Esophagus squamous epithelium (tissue), 5 donors: ENCODE measurements around the gene CDC42BPG. TPM values are rescaled to one million over a fixed set of nuclear protein-coding genes. Genes with fewer than 3 reads are reported as not detected.

ENCODE experiments used
- DNase-seq: peaks from one replicate; lab custom pipeline; 2025; lab: John Stamatoyannopoulos, UW
- H3K27ac ChIP-seq, 4 donors: fragments of 200-600 bp; sonication (generic); one replicate each; pipeline ENCODE4 v1.5.1; 2016 to 2019; ENCODE audit warnings: mild to moderate bottlenecking in 1 of 4
- H3K27me3 ChIP-seq, 4 donors: fragments of 200-600 bp; sonication (generic); 1 replicate in 3 of 4; 2 replicates in 1 of 4; pipeline versions ENCODE4 v1.5.1 to v1.6.0; 2017 to 2021; ENCODE audit warnings: antibody characterized with exemption in 1 of 4
- H3K36me3 ChIP-seq, 3 donors: fragments of 200-600 bp; sonication (generic); one replicate each; pipeline ENCODE4 v1.5.1; 2016 to 2019
- H3K4me1 ChIP-seq, 3 donors: fragments of 200-600 bp; sonication (generic); one replicate each; pipeline ENCODE4 v1.5.1; 2017 to 2019
- H3K4me3 ChIP-seq, 4 donors: fragments of 200-600 bp; sonication (generic); 1 replicate in 3 of 4; 2 replicates in 1 of 4; pipeline ENCODE4 v1.5.1; 2016 to 2019; ENCODE audit warnings: mild to moderate bottlenecking in 2 of 4, moderate library complexity in 1 of 4
- H3K9me3 ChIP-seq, 3 donors: fragments of 200-600 bp; sonication (generic); one replicate each; pipeline ENCODE4 v1.5.1; 2016 to 2019
- CTCF ChIP-seq, 6 experiments: fragments of 450-650 bp in 4 of 6; fragments of 200-600 bp in 2 of 6; sonication (generic) in 2 of 6; IDR thresholded peaks; one replicate each; pipeline ENCODE4 v1.5.1; 2016 to 2019; ENCODE audit warnings: antibody characterized with exemption in 6 of 6, mild to moderate bottlenecking in 4 of 6, moderate library complexity in 4 of 6
- POLR2A ChIP-seq, 4 donors: fragments of 450-650 bp; IDR thresholded peaks; one replicate each; pipeline ENCODE4 v1.6.1; 2017; ENCODE audit warnings: antibody characterized with exemption in 4 of 4, mild to moderate bottlenecking in 4 of 4, moderate library complexity in 3 of 4
- WGBS, 2 donors: methylation state at CpG; one replicate each; pipeline ENCODE4 v1.1.5; 2018; 5-methylcytosine and 5-hydroxymethylcytosine counted together
- intact Hi-C: fragments of 100-400 bp; cut with DNase I; formaldehyde crosslinking; loops from one replicate; pipeline ENCODE4 v1.15.0; 2022
- total RNA-seq, 4 donors: library from RNA; depleted of rRNA; stranded (reverse); fragments of >200 nt; gene quantifications; one replicate each; pipeline ENCODE4 v1.1.0, GENCODE V29; 2016
- donor health status: DM: yes; HTN: yes; CAD: no.

The CDC42BPG gene
- total RNA-seq, 4 donors from 2014 or later = 16.4 to 48.5 (median 25.0) TPM

- H3K36me3 ChIP-seq = peaks cover 5 to 44% (median 8%) of the 10 kb centered on the region in 3 donors
- H3K27ac ChIP-seq = no peak overlapping the region
- no peaks in the 10 kb centered on the region for H3K27me3 ChIP-seq
- H3K9me3 ChIP-seq = no peaks in the 10 kb centered on the region
- intact Hi-C loops = no loop called here
- DNase-seq = no peak
- peaks cover 27 to 66% (median 32%) of the 10 kb centered on the region in 3 donors for H3K4me1 ChIP-seq
- no peak for TF ChIP-seq POLR2A (IDR thresholded peaks at IDR 0.05)
- TF ChIP-seq CTCF (IDR thresholded peaks at IDR 0.05) = no peak
- H3K4me3 ChIP-seq = no peak overlapping the region
- 89 to 100% methylated on average over 3 to 5 of the region's 9 CpGs for WGBS, 2 donors
Measured at GRCh38 chr11:64805481-64805880, 39.0 kb downstream of the CDC42BPG start.

GRCh38 chr11:64804346-64805210 lies 39.9 kb downstream of the CDC42BPG start:
- DNase-seq = no peak
- Histone ChIP-seq H3K4me1 (peaks cover 27 to 60% (median 27%) of the 10 kb centered on the region in 3 donors), H3K4me3 (no peak overlapping the region), H3K9me3 (no peaks in the 10 kb centered on the region), H3K27ac (peak overlapping the region in 3 of 4 donors; percentile 86 to 92 (median 91)), H3K36me3 (peaks cover 5 to 44% (median 8%) of the 10 kb centered on the region in 3 donors), H3K27me3 (no peaks in the 10 kb centered on the region)
- no peak for TF ChIP-seq POLR2A (IDR thresholded peaks at IDR 0.05)
- TF ChIP-seq CTCF (IDR thresholded peaks at IDR 0.05) = no peak
- 86 to 93% methylated on average over 6 to 9 of the region's 41 CpGs for WGBS, 2 donors
- intact Hi-C loops = no loop called here

- TF ChIP-seq POLR2A (IDR thresholded peaks at IDR 0.05) (no peak), CTCF (IDR thresholded peaks at IDR 0.05) (no peak)
- peak overlapping the region; percentile 68 to 92 (median 88) for H3K27ac ChIP-seq
- H3K36me3 ChIP-seq = peaks cover 5 to 44% (median 8%) of the 10 kb centered on the region in 3 donors
- intact Hi-C loops = no loop called here
- H3K4me1 ChIP-seq = peaks cover 21 to 53% (median 24%) of the 10 kb centered on the region in 3 donors
- no peaks in the 10 kb centered on the region for H3K9me3 ChIP-seq
- 26 to 39% methylated on average over 9 to 12 of the region's 15 CpGs for WGBS, 2 donors
- H3K4me3 ChIP-seq = peak overlapping the region; percentile 39 to 78 (median 60)
- no peaks in the 10 kb centered on the region for H3K27me3 ChIP-seq
- no peak for DNase-seq
Measured at GRCh38 chr11:64803846-64804345, 40.6 kb downstream of the CDC42BPG start.

- no peak for DNase-seq
- Histone ChIP-seq H3K9me3 (no peaks in the 10 kb centered on the region), H3K27me3 (no peaks in the 10 kb centered on the region), H3K4me3 (peak within 1 kb of the TSS; percentile 39 to 78 (median 60)), H3K4me1 (peaks cover 21 to 47% (median 24%) of the 10 kb centered on the region in 3 donors), H3K36me3 (peaks cover 5 to 43% (median 8%) of the 10 kb centered on the region in 3 donors), H3K27ac (peak within 1 kb of the TSS; percentile 68 to 92 (median 88))
- 0% methylated on average over 6 to 9 of the region's 58 CpGs for WGBS, 2 donors
- intact Hi-C loops = no loop called here
- peak in 1 of 6 experiments; percentile 9 for TF ChIP-seq CTCF (IDR thresholded peaks at IDR 0.05)
- TF ChIP-seq POLR2A (IDR thresholded peaks at IDR 0.05) = peak in 1 of 4 donors; percentile 9
Measured at GRCh38 chr11:64803158-64803845, 41.2 kb downstream of the CDC42BPG start, which contains the start of gene MAP4K2. Gene MAP4K2 (minus strand): TSS chr11:64803214. CDS start chr11:64803149, 65 bp downstream.
